ENCODE measurements around the gene RPS6KC1. TPM values are rescaled to one million over a fixed set of nuclear protein-coding genes. Genes with fewer than 3 reads are reported as not detected.

Gene RPS6KC1
- total and polyA plus RNA-seq, 8 donors: 15.8 to 25.2 (median 23.5) TPM

GRCh38 chr1:213164561-213164960 lies 113.5 kb downstream of the RPS6KC1 start:
- Histone ChIP-seq H3K27ac (no peak overlapping the region), H3K4me1 (no peaks in the 10 kb centered on the region), H3K9me3 (no peaks in the 10 kb centered on the region), H3K36me3 (no peaks in the 10 kb centered on the region), H3K4me3 (no peak overlapping the region), H3K27me3 (no peaks in the 10 kb centered on the region)
- DNase-seq (no peak), ATAC-seq (no peak)
- intact Hi-C loops (cut with DNase I): no loop called here
- TF ChIP-seq CTCF (IDR thresholded peaks at IDR 0.05): no peak

- no peaks in the 10 kb centered on the region for H3K36me3 ChIP-seq
- no peak for DNase-seq
Measured at GRCh38 chr1:213166852-213167251, 115.8 kb downstream of the RPS6KC1 start.

DNA sequence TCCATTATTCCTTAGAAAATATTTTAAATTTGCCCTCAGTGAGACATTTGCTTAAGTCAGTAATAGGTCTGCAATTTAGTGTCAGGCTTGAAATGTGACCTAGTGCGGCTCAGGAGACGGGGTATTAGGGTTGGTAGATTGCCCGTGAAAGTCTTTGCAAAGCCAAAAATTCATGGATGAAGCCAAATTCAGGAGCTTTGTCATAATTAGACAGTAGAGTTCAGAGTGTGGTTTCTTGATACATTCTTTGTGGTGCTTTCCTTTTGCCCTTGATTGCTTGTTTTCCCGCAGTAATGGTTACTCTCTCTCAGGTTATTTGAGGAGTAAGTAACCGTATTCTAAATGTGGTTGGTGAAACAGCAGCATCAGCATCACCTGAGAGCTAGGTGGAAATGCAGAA lies 120.7 kb downstream of the RPS6KC1 start:
- Histone ChIP-seq H3K9me3 (no peaks in the 10 kb centered on the region), H3K4me1 (no peaks in the 10 kb centered on the region), H3K27me3 (no peaks in the 10 kb centered on the region), H3K4me3 (no peak overlapping the region), H3K27ac (no peak overlapping the region), H3K36me3 (peaks cover 0 to 19% of the 10 kb centered on the region in 2 donors)
- ATAC-seq (no peak), DNase-seq (no peak)
- intact Hi-C loops (cut with DNase I): no loop called here
- no peak for TF ChIP-seq CTCF (IDR thresholded peaks at IDR 0.05)

More at GRCh38 chr1:213166852-213167251, 115.8 kb downstream of the RPS6KC1 start:
- H3K27me3 ChIP-seq: no peaks in the 10 kb centered on the region
- TF ChIP-seq CTCF (IDR thresholded peaks at IDR 0.05): no peak
- H3K4me1 ChIP-seq: no peaks in the 10 kb centered on the region
- H3K4me3 ChIP-seq: no peak overlapping the region
- no peak for ATAC-seq
- intact Hi-C loops (cut with DNase I): no loop called here
- H3K9me3 ChIP-seq: no peaks in the 10 kb centered on the region
- H3K27ac ChIP-seq: no peak overlapping the region

- H3K27ac ChIP-seq: no peak overlapping the region
- DNase-seq: no peak
- no peaks in the 10 kb centered on the region for H3K9me3 ChIP-seq
- ATAC-seq: no peak
- H3K27me3 ChIP-seq: no peaks in the 10 kb centered on the region
- H3K4me1 ChIP-seq: no peaks in the 10 kb centered on the region
- intact Hi-C loops (cut with DNase I): no loop called here
- no peak for TF ChIP-seq CTCF (IDR thresholded peaks at IDR 0.05)
- peaks cover 0 to 19% of the 10 kb centered on the region in 2 donors for H3K36me3 ChIP-seq
- H3K4me3 ChIP-seq: no peak overlapping the region
Measured at GRCh38 chr1:213176341-213176740, 125.3 kb downstream of the RPS6KC1 start.

GRCh38 chr1:213179784-213180183 lies 128.7 kb downstream of the RPS6KC1 start:
- Histone ChIP-seq H3K27ac (no peak overlapping the region), H3K27me3 (no peaks in the 10 kb centered on the region), H3K4me3 (no peak overlapping the region), H3K4me1 (no peaks in the 10 kb centered on the region), H3K36me3 (no peaks in the 10 kb centered on the region), H3K9me3 (peaks cover 0 to 2% of the 10 kb centered on the region in 2 donors)
- no peak for TF ChIP-seq CTCF (IDR thresholded peaks at IDR 0.05)
- intact Hi-C loops (cut with DNase I): no loop called here
- ATAC-seq: no peak
- DNase-seq: no peak

All from left lung (tissue), 10 donors.